IPS-18c (cell line): ENCODE results near the gene DEFB126.
A peak's percentile ranks its signal among the peaks of the same experiment; 100 is the strongest.
"Not testable (repeated sequence)": the region's sequence is repeated elsewhere in the genome, so short reads cannot be mapped to it uniquely, and the experiment has no call there.

ENCODE experiments used
- H3K4me3 ChIP-seq: 2 replicates; pipeline ENCODE4 v1.7.0; 2013; ENCODE audit warnings: low read depth, mild to moderate bottlenecking, low read length, moderate library complexity; ENCODE audit not compliant: insufficient read depth
- H3K9me3 ChIP-seq: one replicate; pipeline ENCODE4 v1.6.1; 2013; ENCODE audit warnings: mild to moderate bottlenecking, low read length, moderate library complexity; ENCODE audit not compliant: control insufficient read depth, insufficient read depth

DEFB126 gene

GRCh38 chr20:142290-142689 is at the start of gene DEFB126:
DEFB126 (plus strand) TSS chr20:142590; CDS start chr20:142629, 39 bp downstream.
- Histone ChIP-seq H3K4me3 (no peak within 1 kb of the TSS), H3K9me3 (no peaks in the 10 kb centered on the region)

- peaks cover 2% of the 10 kb centered on the region for H3K9me3 ChIP-seq
Observed at GRCh38 chr20:93641-94040, 48.7 kb upstream of the DEFB126 start.

GRCh38 chr20:95215-95614 is 47.2 kb upstream of the DEFB126 start:
- peaks cover 2% of the 10 kb centered on the region for H3K9me3 ChIP-seq
- H3K4me3 ChIP-seq = no peak overlapping the region

More at GRCh38 chr20:93641-94040, 48.7 kb upstream of the DEFB126 start:
- H3K4me3 ChIP-seq = no peak overlapping the region

GRCh38 chr20:97691-98090 is 44.7 kb upstream of the DEFB126 start:
- H3K9me3 ChIP-seq, H3K4me3 ChIP-seq: not testable (repeated sequence)

GRCh38 chr20:101975-102374 is 40.4 kb upstream of the DEFB126 start:
- Histone ChIP-seq H3K4me3 (no peak overlapping the region), H3K9me3 (no peaks in the 10 kb centered on the region)

- no peaks in the 10 kb centered on the region for H3K9me3 ChIP-seq
Observed at GRCh38 chr20:103456-103855, 38.9 kb upstream of the DEFB126 start.

GRCh38 chr20:112396-112795 is 30.0 kb upstream of the DEFB126 start:
- Histone ChIP-seq H3K4me3 (no peak overlapping the region), H3K9me3 (peaks cover 7% of the 10 kb centered on the region)

More at GRCh38 chr20:103456-103855, 38.9 kb upstream of the DEFB126 start:
- H3K4me3 ChIP-seq = no peak overlapping the region

GRCh38 chr20:117518-117917 is 24.9 kb upstream of the DEFB126 start:
- H3K9me3 ChIP-seq = peaks cover 7% of the 10 kb centered on the region
- no peak overlapping the region for H3K4me3 ChIP-seq

- peak overlapping the region; percentile 38; the same call in 1 of the 2 replicates for H3K4me3 ChIP-seq
- not testable (repeated sequence) for H3K9me3 ChIP-seq
Observed at GRCh38 chr20:129786-130323, 12.5 kb upstream of the DEFB126 start.

- Histone ChIP-seq H3K4me3 (no peak overlapping the region), H3K9me3 (no peaks in the 10 kb centered on the region)
Observed at GRCh38 chr20:137668-138490, 4.5 kb upstream of the DEFB126 start.

- Histone ChIP-seq H3K9me3 (no peaks in the 10 kb centered on the region), H3K4me3 (no peak overlapping the region)
Observed at GRCh38 chr20:145877-146276, 3.5 kb downstream of the DEFB126 start.

- no peak overlapping the region for H3K4me3 ChIP-seq
- no peaks in the 10 kb centered on the region for H3K9me3 ChIP-seq
Observed at GRCh38 chr20:152131-152530, 9.7 kb downstream of the DEFB126 start.

- no peak within 1 kb of the TSS for H3K4me3 ChIP-seq
- no peaks in the 10 kb centered on the region for H3K9me3 ChIP-seq
Observed at GRCh38 chr20:157154-157553, 14.8 kb downstream of the DEFB126 start, which contains the start of gene DEFB127. DEFB127 (plus strand) TSS chr20:157454; CDS start chr20:157545, 91 bp downstream.

GRCh38 chr20:164618-165017 is 22.2 kb downstream of the DEFB126 start:
- Histone ChIP-seq H3K9me3 (no peaks in the 10 kb centered on the region), H3K4me3 (no peak overlapping the region)

- Histone ChIP-seq H3K9me3 (no peaks in the 10 kb centered on the region), H3K4me3 (no peak overlapping the region)
Observed at GRCh38 chr20:168876-169275, 26.5 kb downstream of the DEFB126 start.

- no peak overlapping the region for H3K4me3 ChIP-seq
- peaks cover 1% of the 10 kb centered on the region for H3K9me3 ChIP-seq
Observed at GRCh38 chr20:184288-184687, 41.9 kb downstream of the DEFB126 start.

GRCh38 chr20:187733-188132 is 45.3 kb downstream of the DEFB126 start:
- peaks cover 2% of the 10 kb centered on the region for H3K9me3 ChIP-seq
- H3K4me3 ChIP-seq = no peak overlapping the region

GRCh38 chr20:189611-190010 is 47.2 kb downstream of the DEFB126 start, which contains the start of gene DEFB128:
DEFB128 (minus strand) TSS chr20:189711; CDS start chr20:189623, 88 bp downstream.
- H3K4me3 ChIP-seq = no peak within 1 kb of the TSS
- H3K9me3 ChIP-seq = peaks cover 2% of the 10 kb centered on the region
